Measurements from ENCODE around the gene ZNHIT1.

DNA sequence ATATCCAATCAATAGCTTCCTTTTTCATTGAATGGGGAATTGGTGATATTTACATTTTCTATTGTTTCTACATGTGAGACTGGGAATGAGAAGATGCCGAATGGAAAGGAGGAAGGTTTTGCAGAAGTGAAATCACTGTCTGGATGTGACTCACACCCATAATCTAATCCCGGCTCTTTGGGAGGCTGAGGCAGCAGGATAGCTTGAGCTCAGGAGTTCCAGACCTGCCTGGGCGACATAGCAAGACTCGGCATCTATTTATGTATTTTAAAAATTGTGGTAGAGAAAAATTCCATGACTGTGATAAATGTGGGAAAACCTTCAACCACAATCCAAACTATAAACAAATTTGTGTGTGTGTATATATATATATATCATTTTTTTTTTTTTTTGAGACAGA is 37.8 kb downstream of the ZNHIT1 start:
- TF ChIP-seq, protein P1, sequence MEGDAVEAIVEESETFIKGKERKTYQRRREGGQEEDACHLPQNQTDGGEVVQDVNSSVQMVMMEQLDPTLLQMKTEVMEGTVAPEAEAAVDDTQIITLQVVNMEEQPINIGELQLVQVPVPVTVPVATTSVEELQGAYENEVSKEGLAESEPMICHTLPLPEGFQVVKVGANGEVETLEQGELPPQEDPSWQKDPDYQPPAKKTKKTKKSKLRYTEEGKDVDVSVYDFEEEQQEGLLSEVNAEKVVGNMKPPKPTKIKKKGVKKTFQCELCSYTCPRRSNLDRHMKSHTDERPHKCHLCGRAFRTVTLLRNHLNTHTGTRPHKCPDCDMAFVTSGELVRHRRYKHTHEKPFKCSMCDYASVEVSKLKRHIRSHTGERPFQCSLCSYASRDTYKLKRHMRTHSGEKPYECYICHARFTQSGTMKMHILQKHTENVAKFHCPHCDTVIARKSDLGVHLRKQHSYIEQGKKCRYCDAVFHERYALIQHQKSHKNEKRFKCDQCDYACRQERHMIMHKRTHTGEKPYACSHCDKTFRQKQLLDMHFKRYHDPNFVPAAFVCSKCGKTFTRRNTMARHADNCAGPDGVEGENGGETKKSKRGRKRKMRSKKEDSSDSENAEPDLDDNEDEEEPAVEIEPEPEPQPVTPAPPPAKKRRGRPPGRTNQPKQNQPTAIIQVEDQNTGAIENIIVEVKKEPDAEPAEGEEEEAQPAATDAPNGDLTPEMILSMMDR (optimal IDR thresholded peaks at IDR 0.05 in 1 of 3, IDR thresholded peaks at IDR 0.05 in 1 of 3, conservative IDR thresholded peaks at IDR 0.05 in 1 of 3; ENCODE audit: extremely low read depth in 1 of 3, insufficient read depth in 2 of 3, low read length in 3 of 3), result no peak
- TF ChIP-seq EZH2 (IDR thresholded peaks at IDR 0.05; ENCODE audit: low read length), result no peak
